HG02885 (cell line): ENCODE results near the gene CCDC187.

Experiments used
- ATAC-seq: cut with Tn5 transposase; IDR thresholded peaks from one replicate; pipeline ENCODE4 v1.9.1; 2021; ENCODE audit warnings: mild to moderate bottlenecking; ENCODE audit not compliant: unreplicated experiment, poor library complexity

Gene CCDC187

DNA sequence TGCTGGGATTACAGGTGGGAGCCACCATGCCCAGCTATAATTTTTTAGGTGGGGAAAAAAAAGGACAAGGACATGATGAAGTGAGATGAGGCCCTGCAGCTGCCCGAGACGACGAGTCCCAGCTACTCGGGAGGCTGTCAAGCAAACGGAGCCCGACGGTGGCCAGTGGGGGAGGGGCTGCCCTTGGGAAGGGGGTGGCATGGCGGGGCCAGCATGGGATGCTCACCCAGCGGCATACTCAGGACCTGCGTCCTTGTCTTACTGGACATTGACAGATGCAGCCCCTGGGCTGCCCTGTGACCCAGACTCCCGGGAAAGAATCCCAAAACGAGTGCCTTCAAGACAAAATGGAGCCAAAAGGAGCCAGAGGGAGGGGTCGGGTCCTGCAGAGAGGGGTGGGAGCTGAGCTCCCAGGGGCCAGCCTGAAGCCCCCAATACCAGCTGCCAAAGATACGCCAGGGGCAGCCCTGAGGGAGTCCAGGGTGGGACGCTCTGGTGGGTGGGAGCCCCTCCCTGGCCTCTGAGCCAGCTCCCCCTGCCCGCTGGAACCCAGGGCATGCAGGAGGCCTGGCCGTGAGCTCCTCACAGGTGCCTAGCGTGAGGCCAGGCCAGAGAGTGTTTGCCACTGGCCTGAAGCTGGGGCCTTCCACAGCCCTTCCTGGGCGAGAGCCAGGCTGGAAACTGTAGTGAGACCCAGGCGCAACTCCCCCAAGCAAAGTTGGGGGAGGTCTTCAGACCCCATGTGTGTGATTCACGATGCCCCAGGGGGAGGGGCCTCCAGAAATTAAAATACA is 15.7 kb downstream of the CCDC187 start:
- ATAC-seq = no peak

DNA sequence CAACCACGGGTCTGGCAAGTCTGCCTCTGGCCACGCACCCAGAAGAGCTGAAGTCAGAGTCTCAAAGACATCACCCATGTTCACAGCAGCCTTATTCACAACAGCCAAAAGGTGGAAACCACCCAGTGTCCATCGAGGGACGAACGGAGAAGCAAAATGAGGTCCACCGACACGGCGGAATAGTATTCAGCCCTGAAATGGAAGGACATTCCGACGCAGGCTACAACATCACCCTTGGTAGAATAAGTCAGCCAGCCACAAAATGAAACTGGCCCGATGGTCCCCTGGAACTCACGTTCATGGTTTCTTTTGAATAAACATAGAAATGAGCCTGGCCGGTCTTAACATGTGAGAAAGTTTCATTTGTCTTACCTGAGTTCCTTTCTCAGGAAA is 16.9 kb downstream of the CCDC187 start:
- no peak for ATAC-seq

DNA sequence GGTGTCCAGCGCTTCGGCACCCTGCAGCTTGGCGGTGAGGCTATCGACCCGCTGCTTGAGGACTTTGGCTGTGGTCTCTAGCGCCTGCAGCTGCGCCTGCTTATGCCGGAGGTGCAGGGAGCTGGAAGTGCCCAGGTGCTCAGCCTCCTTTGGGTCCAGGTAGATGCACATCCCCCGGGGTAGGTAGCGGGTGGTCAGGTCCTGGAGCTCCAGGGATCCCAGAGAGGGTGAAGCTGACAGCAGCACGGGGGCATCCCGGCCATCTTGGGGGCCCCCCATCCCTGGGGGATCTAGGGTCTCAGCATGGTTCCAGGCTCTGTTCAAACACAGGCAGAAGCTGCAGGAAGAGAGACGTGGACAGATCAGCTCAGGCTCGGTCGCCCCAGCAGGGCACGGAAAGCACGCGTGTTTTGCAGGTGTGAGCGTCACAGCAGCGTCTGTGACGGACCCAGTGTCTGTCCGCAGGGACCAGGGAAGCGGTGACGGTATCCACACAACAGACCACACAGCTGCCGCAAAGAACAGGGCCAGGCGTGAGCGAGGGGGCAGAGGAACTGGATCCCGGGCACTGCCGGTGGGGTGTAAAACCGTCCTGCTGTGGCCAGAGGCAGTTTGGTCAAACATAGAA is 17.4 kb downstream of the CCDC187 start:
- ATAC-seq = no peak

DNA sequence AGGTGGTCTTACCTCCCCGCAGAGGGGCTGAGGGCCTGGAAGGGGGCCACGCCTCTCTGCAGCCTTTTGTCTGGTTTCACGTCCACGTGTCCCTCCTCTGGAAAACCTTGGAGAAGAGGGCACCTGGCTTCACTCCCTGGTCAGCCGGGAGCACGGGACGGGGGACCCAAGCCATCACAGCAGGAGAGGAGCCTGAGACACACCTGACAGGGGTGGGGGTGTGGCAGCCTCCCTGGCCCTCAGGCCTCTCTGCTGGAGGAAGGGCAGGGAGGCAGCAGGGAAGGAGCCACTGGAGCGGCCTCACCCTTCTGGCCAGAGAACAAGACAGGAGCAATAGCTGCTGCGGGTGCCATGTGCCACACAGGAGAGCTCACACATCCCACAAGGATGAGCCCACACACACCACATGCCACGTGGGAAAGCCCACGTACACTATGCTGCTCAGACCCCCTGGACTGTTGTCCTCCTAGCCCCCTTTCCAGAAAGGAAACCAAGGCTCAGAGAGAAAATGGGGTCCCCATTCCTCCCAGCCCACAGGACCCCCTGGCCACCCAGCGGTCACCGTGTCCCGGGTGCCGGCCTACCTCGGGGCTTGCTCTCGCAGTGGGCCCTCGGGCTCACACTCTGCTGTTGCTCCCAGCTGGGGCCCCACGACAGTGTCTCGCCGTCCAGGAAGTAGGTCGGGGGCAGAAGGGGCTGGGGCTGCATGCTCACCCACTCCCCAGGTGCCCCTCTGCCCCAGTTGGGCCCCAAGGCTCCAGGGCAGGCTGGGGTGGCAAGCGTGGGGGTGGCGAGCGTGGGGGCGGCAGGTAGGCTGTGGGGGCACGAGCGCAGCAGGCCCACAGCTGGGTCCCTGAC is 18.2 kb downstream of the CCDC187 start:
- no peak for ATAC-seq

DNA sequence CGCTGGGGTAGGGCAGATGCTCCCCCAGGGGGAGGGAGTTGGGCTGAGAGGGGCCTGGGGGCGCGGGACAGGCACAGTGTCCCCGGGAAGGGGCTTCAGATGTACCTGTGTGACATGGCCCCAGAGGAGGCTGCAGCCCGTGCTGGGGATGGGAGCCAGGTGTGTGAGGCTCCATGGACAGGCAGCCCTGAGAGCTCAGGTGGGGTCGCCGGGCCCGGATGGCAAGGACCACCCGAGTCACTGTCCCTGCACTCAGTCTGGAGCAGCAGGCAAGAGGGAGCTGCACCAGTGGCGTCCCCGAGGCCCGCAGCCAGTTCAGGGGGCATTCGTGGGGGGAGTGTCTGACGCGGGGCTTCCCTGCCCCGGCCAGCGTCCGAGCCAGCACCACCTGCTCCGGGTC is 18.9 kb downstream of the CCDC187 start:
- ATAC-seq = no peak

DNA sequence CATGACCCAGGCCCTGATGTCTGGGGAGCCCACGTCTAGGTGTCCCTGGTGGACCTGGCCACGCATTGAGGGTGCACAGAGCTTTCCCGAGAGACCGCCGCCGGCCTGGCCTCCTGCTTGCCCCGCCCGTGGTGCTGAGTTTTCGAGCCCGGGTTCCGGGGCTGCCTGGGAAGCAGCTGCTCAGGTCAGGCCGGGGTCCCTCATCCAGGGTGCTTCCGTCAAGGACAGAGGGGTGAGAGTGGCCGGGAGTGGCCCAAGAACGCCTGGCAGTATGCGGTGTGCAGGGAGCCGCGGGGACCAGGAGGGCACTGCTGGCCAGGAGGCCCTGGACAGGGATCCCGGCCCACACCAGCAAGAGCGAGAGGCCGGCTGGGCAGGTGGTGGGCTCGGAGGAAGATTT is 19.6 kb downstream of the CCDC187 start:
- no peak for ATAC-seq

DNA sequence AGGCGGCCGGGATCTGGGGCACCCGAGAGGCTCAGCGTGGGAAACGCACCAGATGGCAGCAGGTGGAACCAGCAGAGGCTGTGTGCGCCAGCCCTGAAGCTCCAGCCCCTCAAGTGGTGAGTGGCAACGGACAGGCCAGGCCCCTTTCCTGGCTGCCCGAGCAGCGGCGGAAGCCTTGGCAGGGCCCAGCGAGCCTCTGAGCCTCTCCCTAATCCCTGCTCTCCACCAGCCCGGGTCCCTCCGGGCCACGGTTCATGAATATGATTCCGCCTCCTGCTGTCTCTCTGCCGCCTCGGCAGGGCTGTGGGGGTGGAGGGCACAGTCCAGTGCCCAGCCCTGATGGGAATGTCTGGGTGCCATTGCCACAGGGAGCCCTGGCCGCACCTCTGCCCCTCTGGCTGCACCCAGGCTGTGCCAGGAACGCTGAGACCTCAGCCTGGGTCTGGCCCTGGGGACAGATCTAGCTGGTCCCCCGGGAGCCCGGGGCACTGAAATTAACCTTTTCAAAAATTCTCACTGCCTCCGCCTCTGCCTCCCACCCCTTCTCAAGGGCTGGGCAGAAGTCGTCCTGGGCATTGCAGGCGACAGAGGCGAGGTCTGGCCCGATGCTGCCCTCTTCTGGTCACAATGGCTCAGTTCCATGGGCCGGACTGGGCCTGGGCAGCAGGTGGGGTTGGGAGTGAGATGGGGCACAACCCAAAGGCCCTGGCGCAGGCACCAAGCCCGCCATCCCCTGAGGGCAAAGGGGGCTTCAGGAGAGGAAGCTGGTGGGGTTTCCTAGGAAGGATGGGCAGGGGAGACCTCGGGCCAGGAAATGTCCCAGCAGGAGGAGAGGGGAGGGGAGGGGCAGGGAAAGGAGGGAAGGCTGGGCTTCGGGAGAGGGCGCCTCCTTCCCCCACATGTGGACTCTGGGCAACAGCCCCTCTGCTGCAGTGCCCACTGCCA is 20.3 kb downstream of the CCDC187 start:
- no peak for ATAC-seq

DNA sequence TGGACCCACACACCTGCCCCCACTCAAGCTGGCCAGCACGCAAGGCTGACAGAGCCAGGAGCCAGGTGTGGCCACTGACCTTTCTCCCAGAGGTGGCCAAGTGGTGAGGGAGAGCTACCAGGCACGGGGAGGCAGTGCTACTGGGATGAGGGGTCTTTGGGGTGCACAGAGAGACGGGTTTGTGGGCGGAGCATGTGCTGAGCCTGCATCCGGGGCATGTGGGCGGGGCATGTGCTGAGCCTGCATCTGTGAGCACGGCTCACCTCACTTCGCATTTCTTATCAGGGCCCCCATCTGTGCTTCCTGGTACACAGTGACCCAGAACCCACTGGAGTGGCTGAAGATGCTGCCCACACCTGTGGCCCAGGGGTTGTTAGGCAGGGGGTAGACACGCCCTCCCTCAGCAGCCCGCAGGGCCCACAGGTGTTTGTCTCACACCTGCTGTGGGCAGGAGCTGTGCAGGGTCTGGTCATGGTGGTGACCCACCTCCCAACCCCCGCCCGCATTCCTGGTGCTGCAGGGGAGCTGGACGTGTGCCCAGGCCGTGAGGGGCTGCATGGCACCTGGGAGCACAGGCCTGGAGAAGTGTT is 21.5 kb downstream of the CCDC187 start:
- no peak for ATAC-seq

DNA sequence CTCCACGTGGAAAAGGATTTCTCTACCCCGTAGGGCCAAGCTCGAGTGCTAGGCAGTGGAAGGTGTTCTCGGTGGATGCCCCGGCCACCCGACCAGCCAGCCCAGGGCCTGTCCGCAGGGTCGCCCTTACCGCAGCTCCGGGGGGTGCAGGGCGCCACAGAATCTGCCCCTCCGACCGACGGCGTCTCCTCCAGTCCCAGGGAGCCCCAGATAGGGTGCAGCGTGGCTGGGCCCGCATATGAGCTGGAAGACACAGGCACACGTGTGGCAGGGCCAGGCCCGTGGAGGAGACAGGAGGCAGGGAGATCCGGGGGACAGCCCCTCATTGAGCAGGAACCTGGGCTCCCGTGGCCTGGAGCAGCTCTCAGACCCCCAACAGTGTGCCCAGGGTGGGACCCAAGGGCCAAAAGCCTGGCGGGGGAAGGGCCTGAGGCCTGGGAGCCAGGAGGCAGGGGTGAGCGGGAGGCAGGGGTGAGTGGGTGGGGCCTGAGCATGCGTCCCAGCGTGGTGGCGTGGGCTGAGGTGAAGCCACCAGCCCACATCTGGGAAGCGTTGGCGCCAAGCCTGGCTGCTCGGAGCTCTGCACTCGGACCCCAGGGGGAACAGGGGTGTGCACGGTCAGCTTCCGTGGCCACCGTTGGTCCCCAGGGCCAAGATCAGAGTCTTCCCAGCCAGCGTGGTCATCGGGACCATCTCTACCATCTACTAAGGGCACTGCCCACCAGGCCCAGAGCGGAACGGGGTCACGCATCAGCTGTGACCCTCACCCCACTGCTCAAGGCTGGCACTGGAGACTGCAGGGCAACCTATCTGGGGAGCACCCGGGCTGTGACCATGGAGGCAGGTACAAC is 22.2 kb downstream of the CCDC187 start:
- ATAC-seq = no peak

DNA sequence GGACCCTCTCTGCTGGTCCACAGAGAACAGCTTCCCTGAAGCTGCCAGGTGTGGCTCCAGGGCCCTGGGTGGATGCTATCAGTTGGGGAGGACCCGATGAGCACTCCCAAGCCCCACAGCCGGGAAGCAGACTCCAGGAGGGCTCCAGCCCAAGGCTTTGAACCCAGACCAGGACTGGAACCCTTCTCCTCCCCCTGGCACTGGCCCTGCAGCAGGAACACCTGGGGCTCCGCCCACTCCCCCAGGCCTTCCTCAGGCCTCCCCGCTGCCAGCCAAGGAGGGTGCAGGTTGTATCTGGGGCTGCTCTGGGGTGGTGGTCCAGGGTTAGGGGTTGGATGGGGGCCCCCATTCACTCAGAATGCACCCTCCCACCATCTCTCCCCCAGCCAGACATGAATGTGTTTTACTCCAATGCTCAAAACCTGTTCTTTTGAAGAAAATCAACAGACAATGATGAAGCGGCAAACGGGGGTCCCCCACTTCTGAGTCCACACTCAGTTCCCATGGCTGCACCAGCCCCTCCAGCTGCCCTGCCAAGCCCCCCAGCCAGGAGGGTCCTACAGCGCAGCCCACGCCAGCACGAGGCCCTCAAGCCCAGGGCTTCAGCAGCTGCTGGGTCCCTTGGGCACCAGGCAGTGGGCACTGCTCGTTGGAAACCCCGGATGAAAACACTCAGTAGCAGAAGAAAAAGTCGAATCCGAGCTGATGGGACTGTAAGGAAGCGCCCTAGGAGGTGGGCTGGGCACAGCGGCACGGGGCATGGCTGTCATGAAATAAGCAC is 23.2 kb downstream of the CCDC187 start:
- no peak for ATAC-seq

DNA sequence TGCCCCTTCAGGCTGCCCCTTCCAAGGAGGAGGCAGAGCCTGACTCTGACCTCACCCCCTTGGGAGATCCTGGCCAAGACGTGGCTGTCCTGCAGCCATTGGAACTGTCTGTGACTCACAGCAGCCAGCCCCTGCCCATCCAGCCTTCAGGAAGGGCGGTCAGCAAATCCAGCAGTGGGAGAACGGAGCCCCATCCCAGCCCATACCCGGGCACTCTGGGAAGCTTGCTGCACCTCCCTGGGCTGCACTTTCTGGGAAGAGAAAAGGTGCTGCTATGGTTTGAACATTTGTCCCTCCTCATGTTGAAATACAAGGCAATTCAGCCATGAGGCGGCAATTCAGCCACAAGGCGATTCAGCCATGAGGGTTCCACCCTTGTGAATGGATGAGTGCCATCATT is 24.4 kb downstream of the CCDC187 start:
- ATAC-seq = no peak

DNA sequence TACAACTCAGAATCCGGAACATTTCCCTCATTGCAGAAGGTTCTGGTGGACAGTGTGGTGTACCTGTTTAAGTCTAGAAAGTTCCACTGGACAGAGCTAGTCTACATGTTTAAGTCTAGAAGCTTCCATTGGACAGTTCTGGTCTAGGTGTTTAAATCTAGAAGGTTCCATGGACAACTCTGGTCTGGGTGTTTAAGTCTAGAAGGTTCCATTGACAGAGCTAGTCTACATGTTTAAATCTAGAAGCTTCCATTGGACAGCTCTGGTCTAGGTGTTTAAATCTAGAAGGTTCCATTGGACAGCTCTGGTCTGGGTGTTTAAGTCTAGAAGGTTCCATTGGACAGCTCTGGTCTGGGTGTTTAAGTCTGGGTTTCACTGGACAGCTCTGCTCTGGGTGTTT is 25.0 kb downstream of the CCDC187 start:
- ATAC-seq = no peak

DNA sequence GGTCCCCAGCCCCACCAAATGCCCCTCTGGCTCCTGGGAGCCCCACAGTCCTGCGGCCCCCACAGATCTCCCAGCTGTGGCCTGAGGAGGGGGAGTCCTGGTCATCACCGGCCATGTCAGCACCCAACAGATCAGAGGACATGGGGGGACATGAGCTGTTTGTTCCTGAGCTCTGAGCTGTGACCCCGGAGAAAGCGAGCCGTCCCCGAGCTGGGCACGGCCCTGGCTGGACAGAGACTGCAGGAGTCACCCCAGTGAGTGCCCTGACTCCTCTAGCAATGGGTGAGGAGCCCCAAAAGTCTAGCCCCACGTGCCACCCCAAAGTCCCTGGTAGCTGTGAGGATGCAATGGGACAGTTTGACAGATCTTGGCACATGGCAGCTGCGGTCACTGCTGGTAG is 25.7 kb downstream of the CCDC187 start:
- ATAC-seq = no peak

DNA sequence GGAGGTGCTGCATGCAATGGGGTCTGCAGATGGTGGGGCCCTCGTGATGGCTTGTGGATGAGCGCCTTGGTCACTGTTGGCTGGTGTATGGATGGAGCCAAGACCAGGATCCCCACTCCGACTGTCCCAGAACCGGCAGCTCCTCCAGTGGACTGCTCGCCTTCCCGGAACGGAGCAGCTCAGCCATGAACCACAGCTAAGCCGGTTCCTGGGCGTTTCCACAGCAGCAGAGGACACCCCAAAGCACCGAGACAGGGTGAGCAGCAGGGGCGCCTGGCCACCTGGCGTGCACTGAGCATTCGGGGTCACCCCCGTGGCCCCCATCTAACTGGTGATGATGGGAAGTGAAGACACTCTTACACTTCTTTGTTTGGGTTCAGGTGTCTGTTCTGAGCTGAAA is 26.1 kb downstream of the CCDC187 start:
- no peak for ATAC-seq

DNA sequence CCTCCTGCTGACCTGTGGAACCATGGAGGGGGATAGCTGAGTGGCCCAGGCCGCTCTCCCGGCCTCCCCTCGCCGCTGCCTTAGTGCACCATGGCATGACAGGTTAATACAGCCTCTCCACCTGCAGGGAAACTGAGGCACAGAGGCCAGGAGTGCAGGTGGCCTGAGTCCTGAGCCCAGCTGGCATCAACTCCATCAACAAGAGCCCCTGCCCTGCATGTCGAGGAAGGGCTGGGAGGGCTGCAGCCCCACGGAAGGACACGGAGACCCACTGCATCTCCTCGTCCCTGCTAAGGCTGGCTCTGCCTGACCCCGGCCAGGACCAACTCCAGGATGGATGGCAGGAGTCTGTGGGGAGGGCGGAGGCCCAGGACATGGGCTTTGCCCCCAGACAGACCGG is 27.2 kb downstream of the CCDC187 start:
- no peak for ATAC-seq

DNA sequence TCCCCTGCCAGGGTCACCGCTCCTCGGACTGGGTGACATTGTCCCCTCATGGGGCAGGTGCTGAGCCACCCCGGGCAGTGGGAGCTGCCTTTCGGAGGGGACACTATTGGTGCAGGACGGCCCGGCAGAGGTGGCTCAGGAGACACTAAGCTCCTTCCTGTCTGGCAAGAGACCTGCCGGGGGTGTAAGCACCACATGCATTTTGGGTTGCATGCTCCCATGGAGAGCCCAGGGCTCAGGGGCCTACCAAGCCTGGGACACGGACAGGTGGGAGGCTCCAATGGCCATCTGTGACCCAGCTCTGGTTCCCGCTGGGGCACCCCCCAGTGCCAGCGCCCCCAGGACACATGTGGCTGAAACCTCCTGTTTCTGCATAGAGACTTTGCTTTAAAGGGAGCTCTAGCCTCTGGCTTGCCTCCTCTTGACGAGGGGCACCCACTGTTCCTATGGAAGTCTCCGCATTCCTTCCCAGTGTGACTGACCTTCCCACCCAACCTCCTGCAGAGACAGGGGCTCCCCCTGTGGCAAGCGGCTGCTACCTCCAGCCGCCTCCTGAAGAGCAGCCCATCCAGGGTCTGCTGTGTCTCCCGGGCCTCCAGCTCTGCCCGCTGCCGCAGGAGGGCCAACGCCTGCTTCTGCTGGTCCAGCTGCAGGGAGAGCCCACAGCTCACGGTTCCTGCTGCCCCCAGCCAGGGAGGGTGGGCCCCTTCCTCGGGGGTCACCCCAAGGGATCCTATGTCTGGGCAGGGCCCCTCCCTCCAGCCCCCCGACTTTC is 28.1 kb downstream of the CCDC187 start:
- no peak for ATAC-seq
